Stimulated activated CD4-positive, alpha-beta T cell treated with anti-CD3 and anti-CD28 coated beads, Interleukin-12 subunit alpha, Interleukin-12 subunit beta, amount 100 ng/mL, for 4 hours (primary cell): ENCODE data around the gene SYPL1.

Experiments
- DNase-seq: peaks from one replicate; pipeline ENCODE4 v3.0.0-alpha.2; 2020

SYPL1 gene

DNA sequence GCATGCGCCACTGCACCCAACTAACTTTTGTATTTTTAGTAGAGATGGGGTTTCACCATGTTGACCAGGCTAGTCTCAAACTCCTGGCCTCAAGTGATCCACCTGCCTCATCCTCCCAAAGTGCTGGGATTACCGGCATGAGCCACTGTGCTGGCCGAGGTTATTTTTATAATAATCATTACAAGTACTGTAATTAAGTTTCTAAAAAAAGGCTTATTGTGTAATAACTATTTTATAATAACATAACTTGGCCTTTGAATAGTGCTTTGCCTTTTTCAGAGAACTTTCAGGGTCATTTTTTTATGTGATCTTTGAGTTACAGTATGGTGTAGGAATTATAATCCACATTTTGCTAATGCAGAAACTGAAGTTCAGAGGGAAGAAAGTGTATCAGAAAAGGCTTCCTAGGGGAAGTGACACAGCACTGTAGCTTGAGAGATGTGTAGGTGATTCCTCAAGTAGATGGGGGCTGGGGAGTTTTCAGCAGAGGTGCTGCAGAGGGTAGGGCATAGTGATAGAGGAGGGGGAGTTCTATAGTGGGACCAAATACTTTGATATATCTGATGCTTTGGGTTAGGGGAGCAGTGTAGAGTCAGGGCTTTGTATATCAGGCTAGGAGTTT lies 9.2 kb upstream of the SYPL1 start:
- no peak for DNase-seq

DNA sequence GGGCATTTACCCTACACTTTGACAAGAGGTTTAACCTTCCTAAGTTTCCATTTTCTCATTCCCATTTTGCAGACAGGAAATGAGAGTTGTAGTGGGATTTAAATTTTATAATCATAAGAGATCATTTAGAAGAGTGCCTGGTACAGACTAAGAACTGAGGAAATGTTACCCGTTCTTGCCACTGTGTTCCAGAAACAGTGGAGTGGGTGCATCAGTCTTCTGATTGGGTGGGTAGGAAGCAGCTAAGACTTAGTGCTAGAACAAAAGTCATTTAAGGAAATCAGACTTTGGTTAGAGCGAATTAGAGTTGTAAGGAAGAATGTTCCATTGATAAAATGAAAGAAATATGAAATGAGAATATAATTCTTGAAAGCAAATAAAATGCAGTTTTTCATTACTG lies 8.4 kb upstream of the SYPL1 start:
- DNase-seq = no peak

DNA sequence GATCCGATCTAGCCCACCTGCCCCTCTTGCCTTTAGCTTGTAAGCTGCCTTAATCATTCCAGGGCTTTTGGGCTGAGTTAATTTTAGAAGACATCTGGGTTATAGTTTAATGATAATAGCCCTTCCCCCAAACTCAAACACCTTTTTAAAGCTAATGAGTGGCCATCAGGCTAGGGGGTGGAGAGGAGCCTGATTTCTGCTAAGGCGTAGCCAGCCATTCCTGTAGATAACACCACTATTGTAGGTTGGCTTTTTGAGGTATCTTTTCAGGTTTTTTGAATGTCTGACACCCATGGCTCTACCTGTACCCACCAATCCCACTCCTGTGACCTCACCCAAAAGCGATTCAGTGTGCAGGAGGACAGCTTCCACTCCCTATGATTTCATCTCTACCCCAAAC lies 7.6 kb upstream of the SYPL1 start:
- no peak for DNase-seq

DNA sequence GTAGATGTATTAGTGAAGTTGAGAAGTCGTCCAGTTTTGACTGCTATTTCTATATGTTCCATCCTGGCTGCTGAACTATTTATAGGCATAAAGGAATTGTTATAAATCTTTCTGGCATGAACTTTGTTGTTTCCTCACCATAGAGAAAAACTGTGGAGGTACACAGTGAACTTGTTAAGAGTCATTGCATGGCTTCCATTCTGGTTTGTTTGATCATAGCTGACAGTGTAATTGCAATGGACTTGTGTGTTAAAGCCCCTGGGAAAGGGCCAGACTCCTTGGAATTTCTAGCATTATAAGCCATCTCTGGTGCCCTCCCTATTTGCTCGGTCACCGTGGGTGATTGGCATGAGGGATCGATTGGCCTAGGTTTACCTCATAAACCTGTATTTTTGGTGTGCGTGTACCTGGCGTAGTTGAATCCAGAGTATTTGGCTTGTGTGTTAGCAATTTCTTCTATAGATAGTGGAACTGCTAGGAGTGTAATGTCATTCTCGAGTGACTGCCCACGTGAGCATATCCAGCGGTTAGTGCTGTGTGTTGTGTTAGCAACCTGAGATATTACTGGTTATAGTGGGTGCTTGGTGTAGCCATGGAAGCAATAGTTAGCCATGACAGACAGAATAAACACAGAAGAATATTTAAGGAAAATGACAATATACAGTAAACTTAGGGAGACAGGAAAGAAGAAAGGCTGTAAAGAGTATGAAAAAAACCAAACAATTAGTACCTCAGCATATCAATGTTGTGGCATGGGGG lies 5.9 kb upstream of the SYPL1 start:
- no peak for DNase-seq

DNA sequence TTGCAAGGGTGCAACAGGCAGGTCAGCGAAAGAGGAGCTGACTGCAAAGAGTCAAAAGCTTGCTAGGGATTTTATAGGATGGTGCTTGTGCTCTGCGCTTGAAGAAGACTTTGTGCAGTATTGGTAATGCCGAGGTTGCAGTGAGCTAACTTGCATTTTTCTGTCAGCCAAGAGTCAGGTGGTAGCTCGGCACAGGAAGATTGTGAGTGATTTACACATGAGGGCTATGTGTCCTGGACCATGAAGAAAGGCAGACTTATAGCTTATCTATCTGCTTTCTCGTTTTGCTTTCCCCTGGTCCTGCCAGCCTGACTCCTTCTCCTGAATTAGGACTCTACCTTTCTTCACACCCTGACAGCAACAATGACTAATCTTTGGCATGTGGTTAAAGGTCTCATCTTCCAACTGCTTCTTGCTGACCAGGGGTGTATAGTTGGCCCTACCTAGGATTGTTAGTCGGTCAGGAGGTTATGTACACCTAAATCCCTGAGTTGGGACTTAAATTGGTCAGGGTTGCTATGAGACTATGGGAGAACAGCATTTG lies 4.1 kb upstream of the SYPL1 start:
- DNase-seq = no peak

DNA sequence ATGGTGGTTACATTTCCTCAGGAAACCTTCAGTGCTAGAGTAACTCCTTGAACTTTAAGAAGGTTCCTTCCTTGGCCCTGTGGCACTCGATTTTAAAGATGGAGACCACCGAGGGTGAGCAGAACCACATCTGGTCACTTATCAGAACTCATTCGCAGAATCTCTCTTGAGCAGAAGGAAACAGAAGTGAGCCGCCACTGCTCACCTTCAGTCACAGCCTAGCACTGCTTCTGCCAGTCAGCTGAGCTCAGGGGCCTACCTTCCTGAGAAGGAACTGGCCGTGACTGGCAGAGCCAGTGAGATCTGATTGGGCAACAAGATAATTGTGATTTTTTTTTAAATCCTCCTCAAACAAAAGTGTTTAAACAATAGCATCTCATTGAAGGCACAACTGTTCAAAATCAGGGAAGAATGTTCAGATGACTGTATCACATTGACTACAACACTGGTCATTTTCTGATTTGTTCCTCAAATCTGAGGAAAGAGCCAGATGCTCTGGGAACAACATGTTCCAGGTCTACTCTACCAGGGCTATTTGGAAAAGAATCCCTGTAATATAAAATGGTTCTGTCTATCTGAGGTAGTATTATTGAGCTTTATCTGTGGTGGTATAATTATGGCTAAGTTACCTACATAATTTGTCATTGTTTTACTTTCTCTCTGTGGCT lies 2.7 kb upstream of the SYPL1 start:
- DNase-seq = no peak

DNA sequence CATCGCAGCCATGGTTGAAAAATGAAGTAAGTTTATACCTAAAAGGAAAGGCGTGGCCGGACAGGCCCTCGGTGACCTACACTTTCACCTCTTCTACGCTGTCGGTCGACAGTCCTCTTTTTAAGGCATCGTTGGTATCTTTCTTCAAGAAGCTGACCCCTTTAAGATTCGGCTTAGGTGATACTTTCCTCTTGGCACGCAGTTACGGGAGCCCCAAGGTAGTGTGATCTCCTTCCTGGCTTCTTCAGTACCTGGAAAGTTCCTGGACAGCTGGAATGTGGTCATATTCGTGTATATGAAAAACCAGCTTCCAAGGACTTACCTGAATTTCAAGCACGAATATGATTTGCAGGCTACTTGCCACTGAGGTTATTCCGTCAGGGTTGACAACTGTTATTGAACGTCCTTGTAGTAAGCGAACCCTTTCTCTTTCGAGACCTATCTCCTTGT lies 885 bp upstream of the SYPL1 start:
- DNase-seq = no peak

DNA sequence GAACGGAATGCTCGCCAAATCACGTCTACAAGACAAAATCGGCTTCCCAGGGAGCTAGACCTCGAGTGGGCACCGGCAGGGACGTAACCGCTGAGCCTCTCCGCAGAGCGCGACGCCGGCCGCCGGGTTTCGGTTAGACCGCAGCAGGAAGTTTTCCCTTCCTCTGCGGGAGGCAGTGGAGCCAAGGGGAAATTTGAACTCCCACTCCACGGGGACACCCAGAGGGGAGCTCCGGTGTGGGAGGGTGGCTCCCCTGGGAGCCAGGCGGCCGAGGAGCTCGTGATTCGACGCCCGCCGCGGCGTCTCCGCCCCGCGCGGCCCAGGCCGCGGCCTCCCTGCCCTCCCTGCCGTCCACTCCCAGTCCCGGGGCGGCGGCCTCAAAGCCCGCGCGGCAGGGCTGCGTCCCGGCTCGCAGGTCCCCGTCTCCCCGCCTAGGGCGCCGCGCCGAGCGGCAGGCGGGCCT lies 426 bp downstream of the SYPL1 start:
- peak; percentile 35 for DNase-seq

DNA sequence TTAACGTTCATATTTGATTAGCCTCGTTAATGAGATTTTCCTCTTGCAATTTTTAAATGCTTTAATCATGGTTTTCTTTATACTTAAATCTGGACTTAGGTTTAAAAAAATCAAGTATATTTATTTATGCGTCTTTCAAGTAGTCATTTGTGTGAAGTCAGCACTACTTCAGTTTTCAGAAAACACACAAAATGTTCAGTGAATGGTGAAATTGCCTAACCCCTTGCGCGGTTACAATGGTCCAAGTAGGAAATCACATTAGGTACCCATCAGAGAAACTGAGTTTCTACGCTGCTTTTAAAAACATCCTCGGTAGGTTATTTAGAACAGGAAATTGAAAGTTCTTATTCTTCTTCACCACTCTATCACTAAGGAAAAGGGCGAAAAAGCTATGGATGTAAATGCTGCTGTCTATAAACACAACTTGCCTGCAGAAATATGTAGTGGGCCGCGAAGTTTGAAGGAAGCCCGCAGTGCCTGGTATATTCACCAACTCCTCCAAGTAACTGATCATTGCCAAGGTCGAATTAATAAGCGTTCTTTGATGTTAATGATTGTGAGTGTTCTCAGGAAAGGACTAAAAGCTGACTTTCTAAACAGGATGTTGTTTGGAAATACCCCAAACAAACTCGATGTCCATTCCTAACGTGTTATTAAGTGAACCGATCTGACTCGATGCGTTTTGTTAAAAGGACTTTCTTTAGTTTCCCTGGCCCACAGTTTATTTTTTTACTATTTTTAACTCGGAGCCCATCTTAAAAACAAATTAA lies 1.0 kb downstream of the SYPL1 start:
- no peak for DNase-seq

DNA sequence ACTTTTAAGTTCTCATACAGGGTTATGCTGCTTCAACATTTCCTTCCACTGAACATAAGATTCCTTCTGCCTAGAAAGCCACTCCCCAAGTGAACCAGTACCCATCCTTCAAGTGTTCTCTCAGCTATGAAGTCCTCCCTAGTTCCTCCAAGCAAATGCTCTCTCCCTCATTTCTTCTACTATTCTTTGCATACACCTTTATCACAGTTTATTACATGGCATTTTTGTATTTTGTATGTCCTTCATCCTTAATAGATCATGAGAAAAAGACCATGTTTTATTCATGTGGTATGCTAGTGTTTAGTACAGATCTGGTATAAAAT lies 1.9 kb downstream of the SYPL1 start:
- DNase-seq = no peak

DNA sequence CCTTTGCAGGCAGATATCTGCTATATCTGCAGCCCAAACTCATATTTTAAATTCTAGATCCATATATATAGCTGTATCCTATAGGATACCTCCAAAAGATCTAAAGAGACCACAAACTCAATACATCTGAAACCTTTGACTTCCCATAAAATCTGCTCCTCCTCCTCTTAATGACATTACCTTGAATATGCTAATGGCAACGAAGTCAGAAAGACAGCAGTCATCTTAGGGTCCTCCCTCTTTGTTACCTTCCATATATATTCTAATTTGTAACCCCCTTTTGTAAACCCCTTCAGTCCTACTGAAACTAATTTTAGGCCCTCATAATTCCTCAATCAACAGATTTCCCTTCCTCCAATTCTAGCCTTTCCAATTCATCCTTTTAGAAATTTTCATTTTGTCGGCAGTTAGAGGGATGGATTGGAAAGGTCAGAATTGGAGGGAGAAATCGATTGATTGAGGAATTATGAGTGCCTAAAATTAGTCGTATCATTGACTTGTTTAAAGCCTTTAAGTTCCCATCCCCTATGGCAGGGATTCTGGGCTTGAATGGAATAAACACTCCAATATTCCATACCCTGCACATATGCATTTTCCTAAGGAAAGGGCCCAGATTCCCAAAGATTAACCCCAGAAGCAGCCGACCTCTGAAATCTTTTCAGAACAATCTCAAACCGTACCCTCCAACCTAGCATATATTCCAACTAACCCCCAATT lies 2.4 kb downstream of the SYPL1 start:
- no peak for DNase-seq

DNA sequence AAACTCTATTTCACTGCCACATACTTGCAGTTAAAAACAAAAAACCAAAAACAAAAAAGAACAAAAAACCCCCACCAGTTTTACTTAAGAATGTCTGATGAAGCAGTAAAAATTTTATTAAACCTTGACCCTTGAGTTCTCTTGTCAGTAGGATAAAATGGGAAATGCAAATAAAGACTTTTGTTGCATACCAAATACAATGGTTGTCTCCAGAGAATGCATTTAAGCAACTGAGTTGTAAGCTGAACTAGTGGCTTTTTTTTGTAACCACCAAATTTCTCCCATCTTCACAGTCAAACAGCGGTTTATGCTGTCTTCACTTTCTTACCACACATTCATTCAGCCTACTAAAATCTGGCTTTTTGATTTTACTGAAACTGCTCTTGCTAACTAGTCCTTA lies 3.1 kb downstream of the SYPL1 start:
- no peak for DNase-seq

DNA sequence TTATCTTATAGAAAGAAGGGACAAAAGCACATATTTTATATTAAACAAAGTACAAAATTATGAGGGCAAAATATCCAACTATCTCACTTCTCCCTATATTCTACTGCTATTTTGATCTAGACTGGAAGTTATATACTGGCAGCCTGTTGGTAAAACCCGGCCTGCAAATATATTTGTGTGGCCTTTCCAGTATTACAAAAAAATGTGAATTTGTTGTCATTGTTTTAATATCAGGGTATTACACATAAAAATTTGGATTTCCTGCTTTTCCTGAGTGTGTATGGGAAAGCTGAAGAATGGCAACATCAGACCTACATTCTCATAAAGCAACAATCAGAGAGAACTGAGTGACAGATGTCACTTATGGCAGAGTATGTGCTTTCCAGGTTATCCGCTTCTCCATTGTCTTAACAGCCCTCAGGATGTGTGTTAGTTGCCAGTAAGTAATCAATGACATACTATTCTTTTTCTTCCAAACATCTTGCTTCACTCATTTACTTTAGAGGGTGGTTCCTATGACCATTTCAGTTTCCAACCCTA lies 7.3 kb downstream of the SYPL1 start:
- DNase-seq = no peak

DNA sequence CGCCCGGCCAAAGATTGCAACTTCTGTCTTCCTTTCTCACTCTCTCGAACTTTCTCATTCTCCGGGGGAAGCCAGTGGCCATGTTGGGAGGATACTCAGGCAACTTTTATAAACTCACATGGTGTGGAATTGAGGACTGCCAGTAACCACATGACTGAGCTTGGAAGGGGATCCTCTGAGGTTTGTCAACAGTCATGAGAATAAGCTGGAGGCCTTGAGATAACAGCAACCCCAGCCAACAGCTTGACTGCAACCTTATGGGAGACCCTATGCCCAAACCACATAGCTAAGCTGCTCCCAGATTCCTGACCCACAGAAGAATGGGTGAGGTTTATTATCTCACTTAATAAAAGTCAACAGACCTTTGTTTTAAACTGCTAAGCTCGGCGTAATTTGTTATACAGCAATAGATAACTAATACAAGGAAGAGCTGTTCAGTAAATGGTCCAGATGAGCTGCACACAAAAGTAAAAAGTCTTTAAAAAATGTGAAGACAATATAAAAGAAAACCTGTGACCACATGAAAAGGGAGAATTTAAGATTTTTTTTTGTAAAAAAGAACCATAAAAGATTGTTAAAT lies 9.6 kb downstream of the SYPL1 start:
- DNase-seq = no peak

DNA sequence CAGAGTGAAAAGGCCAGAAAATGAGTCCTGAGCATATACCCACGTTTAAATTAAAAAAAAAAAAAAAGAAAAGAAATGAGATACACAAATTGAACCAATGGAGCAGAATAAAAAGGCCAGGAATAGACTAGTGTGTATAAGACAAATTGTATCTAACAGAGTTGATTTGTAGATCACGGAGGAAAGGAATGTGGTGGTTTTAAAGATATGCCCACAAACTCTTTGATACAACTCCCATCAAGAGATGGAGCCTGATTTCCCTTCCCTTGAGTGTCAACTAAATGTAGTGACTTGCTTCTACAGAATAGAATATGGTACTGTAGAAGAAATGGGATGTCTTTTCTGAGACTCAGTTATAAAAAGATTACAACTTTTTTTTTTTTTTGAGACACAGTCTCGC lies 10.4 kb downstream of the SYPL1 start:
- DNase-seq = no peak

DNA sequence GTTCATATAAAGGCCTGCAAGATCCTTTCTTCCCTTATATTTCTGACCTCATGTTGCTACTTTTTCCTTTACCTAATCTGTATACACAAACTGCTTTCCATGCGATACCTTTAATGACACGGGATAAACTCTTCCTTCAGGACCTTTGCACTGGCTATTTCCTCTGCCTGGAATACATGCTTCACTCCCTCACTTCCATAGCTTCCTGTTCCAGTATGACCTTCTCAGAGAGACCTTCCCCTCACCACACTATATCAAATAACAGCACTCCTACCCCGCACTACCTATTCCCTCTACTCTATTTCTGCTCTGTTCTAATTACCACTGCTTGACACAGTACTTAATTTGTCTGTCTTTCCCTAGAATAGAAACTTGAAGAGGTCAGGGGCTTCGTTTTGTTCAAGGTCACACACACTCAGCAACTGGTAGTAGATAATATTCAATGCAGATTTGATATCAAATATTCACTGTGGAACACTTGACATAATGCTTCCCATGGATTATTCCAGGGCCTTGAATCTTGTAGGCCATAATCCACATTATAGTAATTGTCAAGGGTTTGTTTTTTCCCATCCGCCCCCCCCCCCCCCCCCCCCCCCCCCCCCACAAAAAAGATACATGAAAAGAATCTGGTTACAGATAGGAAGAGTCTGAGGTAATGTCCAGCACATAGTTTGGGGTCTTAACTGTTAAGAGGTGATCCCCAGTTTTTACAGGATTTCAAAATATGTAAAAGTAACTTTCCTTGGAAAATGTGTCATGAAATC lies 11.1 kb downstream of the SYPL1 start:
- no peak for DNase-seq

DNA sequence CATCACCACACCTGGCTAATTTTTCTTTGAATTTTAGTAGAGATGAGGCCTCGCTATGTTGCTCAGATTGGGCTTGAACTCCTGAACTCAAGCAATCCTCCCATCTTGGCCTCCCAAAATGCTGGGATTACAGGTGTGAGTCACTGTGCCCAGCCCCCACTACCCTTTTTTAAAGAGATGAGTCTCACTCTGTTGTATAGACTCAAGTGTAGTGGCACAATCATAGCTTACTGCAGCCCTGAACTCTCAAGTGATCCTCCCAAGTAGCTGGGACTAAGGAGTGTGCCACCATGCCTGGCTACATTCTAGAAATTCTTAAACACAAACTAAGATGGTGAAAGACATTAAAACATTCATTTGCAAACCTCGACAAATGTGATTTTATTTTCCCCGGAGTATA lies 12.6 kb downstream of the SYPL1 start:
- DNase-seq = no peak

DNA sequence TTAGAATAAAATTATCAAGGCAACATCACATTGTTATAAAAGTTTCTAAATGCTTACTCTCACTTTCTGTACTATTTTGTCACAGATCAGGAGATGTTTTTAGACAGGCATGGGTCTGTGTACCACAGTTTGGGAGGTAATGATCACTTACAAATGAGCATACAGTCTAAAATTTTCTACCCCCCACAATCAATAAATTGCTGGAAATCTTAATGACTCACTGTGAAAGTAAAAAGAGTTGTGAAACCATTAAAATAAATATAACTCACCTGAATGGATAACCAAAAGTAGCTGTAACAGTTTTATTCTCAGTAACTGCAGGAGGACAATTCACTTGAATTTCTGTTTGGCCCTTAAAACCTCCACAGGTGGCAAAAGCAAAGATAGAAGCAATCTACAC lies 13.2 kb downstream of the SYPL1 start:
- no peak for DNase-seq

DNA sequence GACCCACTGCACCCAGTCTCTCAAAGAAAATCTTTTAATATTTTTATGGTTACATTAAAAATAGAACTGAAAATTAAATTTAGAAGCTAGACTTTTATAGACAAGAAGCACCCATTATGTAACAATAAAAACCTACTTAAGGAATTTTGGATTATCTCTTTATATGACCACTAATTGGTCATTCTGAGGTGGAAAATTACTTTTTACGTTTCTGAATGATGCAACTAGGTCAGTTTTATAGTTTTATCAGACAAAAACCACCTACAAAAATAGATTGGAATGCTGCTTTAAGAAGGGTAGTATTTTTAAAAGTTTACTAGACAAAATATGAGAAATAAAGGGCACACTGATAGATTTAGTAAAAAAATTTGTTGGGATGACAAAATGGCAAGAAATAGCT lies 16.5 kb downstream of the SYPL1 start:
- no peak for DNase-seq

DNA sequence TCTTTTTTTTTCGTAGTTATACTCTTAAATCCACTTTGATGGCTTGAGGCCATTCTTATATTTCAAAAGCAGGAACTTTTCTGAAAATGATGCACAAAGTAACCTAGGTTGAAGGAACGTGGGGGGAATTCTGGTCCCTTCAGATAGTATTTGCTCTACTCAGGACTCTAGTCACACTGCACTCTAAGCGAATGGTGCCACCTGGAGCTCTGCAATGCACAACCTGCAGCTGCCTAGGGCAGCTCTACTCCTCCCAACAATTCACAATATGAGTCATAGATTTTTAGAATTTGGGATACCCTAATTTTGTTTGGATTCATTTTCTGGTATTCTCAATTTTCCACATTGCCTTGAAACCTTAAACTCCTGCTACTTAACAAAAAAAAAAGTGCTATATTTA lies 17.3 kb downstream of the SYPL1 start:
- no peak for DNase-seq

DNA sequence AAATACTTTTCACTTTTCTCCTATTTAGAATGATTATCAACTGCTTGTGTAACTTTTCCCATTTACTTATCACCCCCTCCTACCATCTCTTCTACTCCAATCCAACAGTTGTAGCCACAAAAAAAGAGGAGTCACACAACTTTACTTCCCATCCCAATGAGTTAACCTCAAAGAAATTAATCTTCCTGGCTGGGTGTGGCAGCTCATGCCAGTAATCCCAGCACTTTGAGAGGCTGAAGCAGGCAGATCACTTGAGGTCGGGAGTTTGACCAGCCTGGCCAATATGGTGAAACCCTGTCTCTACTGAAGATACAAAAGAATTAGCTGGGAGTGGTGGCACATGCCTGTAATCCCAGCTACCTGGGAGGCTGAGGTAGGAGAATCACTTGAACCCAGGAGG lies 19.9 kb downstream of the SYPL1 start:
- no peak for DNase-seq
